HepG2 (cell line): ENCODE data around the gene ITLN1. TPM values are rescaled to one million over a fixed set of nuclear protein-coding genes. Genes with fewer than 3 reads are reported as not detected.
"Not testable (repeated sequence)": the region's sequence is repeated elsewhere in the genome, so short reads cannot be mapped to it uniquely, and the experiment has no call there.

Experiments used
- ATAC-seq: fragments of 200-7000 bp; cut with Tn5 transposase; 3 replicates; pipeline ENCODE4 v1.9.1; 2020; ENCODE audit warnings: mild to moderate bottlenecking, moderate library complexity
- BruUV-seq: library from RNA; stranded (reverse); fragments of 400-500 nt; replicated peaks from 2 replicates; lab custom pipeline; 2021; lab: Mats Ljungman, UMichigan
- CTCF ChIA-PET: fragments of 300-600 bp; formaldehyde crosslinking; extraction: SDS; loops from one replicate; lab custom pipeline; 2021; ENCODE audit warnings: low total read pairs, inconsistent platforms, low intra/inter-chr PET ratio; lab: Yijun Ruan, JAX
- POLR2A ChIA-PET: fragments of 350-600 bp; sonication (Branson Sonifier 250); formaldehyde crosslinking; loops from one replicate; lab custom pipeline; 2020; ENCODE audit warnings: antibody characterized with exemption, inconsistent platforms; lab: Yijun Ruan, JAX
- DNase-seq: peaks from one replicate; pipeline ENCODE4 v3.0.0-alpha.2; 2015; ENCODE audit warnings: low spot score
- FAIRE-seq: peaks from 3 replicates; lab custom pipeline; 2011; peaks lifted over from hg19 to GRCh38; lab: Jason Lieb, UNC
- H2AFZ ChIP-seq: one replicate; pipeline ENCODE4 v1.6.1; 2011; ENCODE audit warnings: low read length, inconsistent platforms
- H3K27ac ChIP-seq: fragments of 300-600 bp; 3 replicates; pipeline ENCODE4 v1.8.0; 2011; ENCODE audit warnings: mixed run types, mild to moderate bottlenecking, mixed read lengths, low read length, inconsistent platforms; ENCODE audit not compliant: insufficient read depth; ENCODE audit errors: extremely low read length
- H3K27me3 ChIP-seq, 2 experiments: fragments of 200-600 bp in 1 of 2; 2 replicates in 1 of 2; 3 replicates in 1 of 2; pipeline versions ENCODE4 v1.6.0 to v1.8.0; 2011; ENCODE audit warnings: low read length in 2 of 2, mild to moderate bottlenecking in 2 of 2, moderate library complexity in 2 of 2, inconsistent platforms in 1 of 2; ENCODE audit not compliant: insufficient read depth in 2 of 2, control insufficient read depth in 1 of 2
- H3K36me3 ChIP-seq, 2 experiments: fragments of 200-600 bp in 1 of 2; replicated peaks in 1 of 2; 2 replicates in 1 of 2; 3 replicates in 1 of 2; pipeline versions ENCODE4 v1.5.1 to v1.8.0; 2011; ENCODE audit warnings: low read length in 2 of 2, inconsistent platforms in 1 of 2; ENCODE audit not compliant: insufficient read depth in 2 of 2, control insufficient read depth in 1 of 2
- H3K4me1 ChIP-seq: 2 replicates; pipeline ENCODE4 v1.5.1; 2012; ENCODE audit warnings: low read length, inconsistent platforms; ENCODE audit not compliant: insufficient read depth
- H3K4me2 ChIP-seq: 2 replicates; pipeline ENCODE4 v1.6.0; 2011; ENCODE audit warnings: low read depth, low read length, inconsistent platforms
- H3K4me3 ChIP-seq, 3 experiments: fragments of 200-600 bp in 1 of 3; sonication (generic), shearing (Covaris generic) in 1 of 3; replicated peaks in 1 of 3; 2 replicates each; pipeline ENCODE4 v1.5.1; 2011 to 2016; ENCODE audit warnings: low read length in 3 of 3, inconsistent platforms in 2 of 3, low read depth in 2 of 3, mild to moderate bottlenecking in 2 of 3, control low read depth in 1 of 3, mixed read lengths in 1 of 3; ENCODE audit not compliant: insufficient read depth in 1 of 3
- H3K79me2 ChIP-seq: one replicate; pipeline ENCODE4 v1.6.1; 2011; ENCODE audit warnings: low read length, inconsistent platforms; ENCODE audit not compliant: insufficient read depth
- H3K9ac ChIP-seq: 2 replicates; pipeline ENCODE4 v1.6.0; 2011; ENCODE audit warnings: mild to moderate bottlenecking, low read depth, low read length, inconsistent platforms; ENCODE audit not compliant: insufficient read depth
- H3K9me3 ChIP-seq: 2 replicates; pipeline ENCODE4 v1.5.1; 2012; ENCODE audit warnings: mild to moderate bottlenecking, low read length
- H4K20me1 ChIP-seq: 2 replicates; pipeline ENCODE4 v1.6.0; 2011; ENCODE audit warnings: inconsistent platforms, mild to moderate bottlenecking, low read length, moderate library complexity; ENCODE audit not compliant: insufficient read depth
- GTF3A ChIP-seq: sonication (generic); formaldehyde crosslinking; conservative IDR thresholded peaks from 2 replicates; pipeline ENCODE4 v1.4.0; 2020; ENCODE audit warnings: mild to moderate bottlenecking, missing genetic modification reagents
- SSRP1 ChIP-seq: IDR thresholded peaks from 2 replicates; pipeline ENCODE4 v1.6.1; 2016; ENCODE audit warnings: control low read depth
- ZBTB7A ChIP-seq: sonication (generic); formaldehyde crosslinking; IDR thresholded peaks from 2 replicates; pipeline ENCODE4 v1.8.0; 2022; ENCODE audit warnings: mild to moderate bottlenecking, missing genetic modification reagents
- WGBS: methylation state at CpG from one replicate; pipeline ENCODE4 v1.1.6; 2017; ENCODE audit warnings: low lambda C conversion rate; 5-methylcytosine and 5-hydroxymethylcytosine counted together
- in situ Hi-C: cut with HindIII; loops from 2 replicates; pipeline ENCODE4 v1.10.0; 2017; ENCODE audit warnings: low pct_unique_long_range_greater_than_20kb; ENCODE audit not compliant: extremely low pct_ligation_motif_present
- intact Hi-C: fragments of 100-400 bp; cut with micrococcal nuclease; formaldehyde crosslinking; loops from one replicate; pipeline ENCODE4 v1.10.0; 2022; ENCODE audit not compliant: unreplicated experiment
- polyA plus RNA-seq, 8 experiments: library from polyadenylated mRNA; depleted of rRNA in 3 of 8; stranded (reverse) in 7 of 8; unstranded in 1 of 8; fragments of >200 nt; fragmentation: Illumina TruSeq in 4 of 8; extraction: Trizol in 4 of 8; gene quantifications; 2 replicates each; pipeline versions ENCODE4 v1.2.1 to v1.2.3, GENCODE V29; 2011 to 2016; ENCODE audit warnings: low read depth in 4 of 8, missing spikeins in 1 of 8, mixed read lengths in 1 of 8; ENCODE audit not compliant: insufficient read depth in 1 of 8
- total RNA-seq, 5 experiments: library from RNA; depleted of rRNA; stranded (reverse); fragments of >200 nt; fragmentation: Illumina TruSeq; extraction: Trizol; gene quantifications; 2 replicates each; pipeline ENCODE4 v1.2.3, GENCODE V29; 2016; ENCODE audit warnings: low read depth in 1 of 5
- TF ChIP-seq, protein P1 (sequence below): sonication (generic); formaldehyde crosslinking; IDR thresholded peaks from 2 replicates; pipeline ENCODE4 v1.5.1; 2020; ENCODE audit warnings: missing genetic modification reagents, mild to moderate bottlenecking, borderline replicate concordance

ITLN1 gene
- total and polyA plus RNA-seq, 2 of the 13 experiments (the other 11 are each of a cell fraction or from before 2014, with no cell fraction given) = not detected

DNA sequence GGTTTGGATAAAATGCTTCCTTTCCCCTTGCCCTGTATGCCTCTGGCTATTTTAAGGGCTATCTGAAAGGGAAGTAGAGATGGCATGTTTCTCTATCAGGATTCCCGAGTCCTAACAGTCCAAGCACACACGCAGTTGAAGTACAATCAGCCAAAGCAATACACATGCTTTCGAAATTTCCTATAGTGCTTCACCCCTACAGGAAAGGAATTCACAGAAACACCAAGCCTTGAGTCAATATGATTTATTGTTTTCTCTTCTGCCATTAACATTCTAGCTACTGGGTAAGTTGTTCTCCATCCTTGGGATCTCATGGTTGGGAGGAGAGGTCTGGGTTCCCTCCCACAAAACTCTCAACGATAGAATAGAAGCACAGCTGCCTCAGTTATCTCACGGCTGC, 8.7 kb downstream of the ITLN1 start:
- DNase-seq = no peak
- H2AFZ ChIP-seq = no peak overlapping the region
- 23% methylated on average over 5 of the region's 5 CpGs for WGBS
- BruUV-seq = no TSS peak
- TF ChIP-seq, protein P1, sequence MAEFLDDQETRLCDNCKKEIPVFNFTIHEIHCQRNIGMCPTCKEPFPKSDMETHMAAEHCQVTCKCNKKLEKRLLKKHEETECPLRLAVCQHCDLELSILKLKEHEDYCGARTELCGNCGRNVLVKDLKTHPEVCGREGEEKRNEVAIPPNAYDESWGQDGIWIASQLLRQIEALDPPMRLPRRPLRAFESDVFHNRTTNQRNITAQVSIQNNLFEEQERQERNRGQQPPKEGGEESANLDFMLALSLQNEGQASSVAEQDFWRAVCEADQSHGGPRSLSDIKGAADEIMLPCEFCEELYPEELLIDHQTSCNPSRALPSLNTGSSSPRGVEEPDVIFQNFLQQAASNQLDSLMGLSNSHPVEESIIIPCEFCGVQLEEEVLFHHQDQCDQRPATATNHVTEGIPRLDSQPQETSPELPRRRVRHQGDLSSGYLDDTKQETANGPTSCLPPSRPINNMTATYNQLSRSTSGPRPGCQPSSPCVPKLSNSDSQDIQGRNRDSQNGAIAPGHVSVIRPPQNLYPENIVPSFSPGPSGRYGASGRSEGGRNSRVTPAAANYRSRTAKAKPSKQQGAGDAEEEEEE (CRISPR knock-in tag) = no peak
- no peak for TF ChIP-seq SSRP1
- no peak for TF ChIP-seq GTF3A (CRISPR knock-in tag)
- TF ChIP-seq ZBTB7A (CRISPR knock-in tag) = no peak
- TF ChIP-seq, all 625 proteins: peak for 0
- POLR2A ChIA-PET = no interaction called here
- Histone ChIP-seq H3K9ac (no peak overlapping the region), H3K4me3 (no peak overlapping the region), H3K79me2 (no peaks in the 10 kb centered on the region), H3K36me3 (no peaks in the 10 kb centered on the region), H3K27ac (no peak overlapping the region), H3K9me3 (no peaks in the 10 kb centered on the region), H3K4me1 (no peaks in the 10 kb centered on the region), H4K20me1 (no peaks in the 10 kb centered on the region), H3K27me3 (no peaks in the 10 kb centered on the region; a peak in 1 of 5 replicates), H3K4me2 (no peak overlapping the region)
- in situ Hi-C loops (no loop called here), intact Hi-C loops (no loop called here)
- CTCF ChIA-PET = no interaction called here
- ATAC-seq (no peak), FAIRE-seq (no peak)

DNA sequence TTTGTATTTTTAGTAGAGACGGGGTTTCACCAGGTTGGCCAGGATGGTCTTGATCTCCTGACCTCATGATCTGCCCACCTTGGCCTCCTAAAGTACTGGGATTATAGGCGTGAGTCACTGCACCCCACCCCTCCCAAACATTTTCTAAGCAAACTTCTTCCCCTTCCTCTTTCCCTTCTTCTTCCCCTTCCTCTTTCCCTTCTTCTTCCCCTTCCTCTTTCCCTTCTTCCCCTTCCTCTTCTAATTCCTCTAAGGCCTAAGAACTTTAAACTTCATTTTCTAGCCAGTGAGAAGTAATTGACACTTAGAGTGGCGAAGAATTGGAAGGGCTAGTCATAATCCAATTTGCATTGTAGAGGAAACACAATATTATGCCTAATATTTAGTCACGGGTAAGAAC, 9.4 kb downstream of the ITLN1 start:
- H3K4me1 ChIP-seq, H4K20me1 ChIP-seq, FAIRE-seq, POLR2A ChIA-PET, BruUV-seq, H3K9me3 ChIP-seq, H3K36me3 ChIP-seq, H3K9ac ChIP-seq, H3K79me2 ChIP-seq, H3K27ac ChIP-seq, H2AFZ ChIP-seq, intact Hi-C loops, CTCF ChIA-PET, in situ Hi-C loops, ATAC-seq, H3K4me2 ChIP-seq, H3K4me3 ChIP-seq, DNase-seq, H3K27me3 ChIP-seq: not testable (repeated sequence)
- 57% methylated on average over 4 of the region's 4 CpGs for WGBS
